Caco-2 (cell line): ENCODE results near the gene MBD5. TPM values are rescaled to one million over a fixed set of nuclear protein-coding genes. Genes with fewer than 3 reads are reported as not detected.

Experiments used
- BruUV-seq: library from RNA; stranded (reverse); fragments of 400-500 nt; replicated peaks from 2 replicates; lab custom pipeline; 2021; lab: Mats Ljungman, UMichigan
- CTCF ChIA-PET: fragments of 300-600 bp; sonication (Branson Sonifier 250); formaldehyde crosslinking; loops from one replicate; lab custom pipeline; 2022; ENCODE audit warnings: antibody characterized with exemption; lab: Charles Lee
- POLR2A ChIA-PET: fragments of 300-600 bp; sonication (Branson Sonifier 250); formaldehyde crosslinking; loops from one replicate; lab custom pipeline; 2022; ENCODE audit warnings: antibody characterized with exemption; lab: Charles Lee
- DNase-seq, 2 experiments: peaks; one replicate each; pipeline versions ENCODE4 v3.0.0 to v3.0.0-alpha.2; 2020 to 2022
- H3K27me3 ChIP-seq: replicated peaks from 2 replicates; pipeline ENCODE4 v1.6.0; 2011; ENCODE audit warnings: low read length; ENCODE audit not compliant: control insufficient read depth, insufficient read depth
- H3K36me3 ChIP-seq: 2 replicates; pipeline ENCODE4 v1.5.1; 2011; ENCODE audit warnings: low read length; ENCODE audit not compliant: control insufficient read depth, insufficient read depth
- H3K4me1 ChIP-seq: fragments of 250-450 bp; sonication (Bioruptor Pico); 2 replicates; pipeline ENCODE4 v1.5.1; 2020; ENCODE audit warnings: mild to moderate bottlenecking
- H3K4me3 ChIP-seq: 2 replicates; pipeline ENCODE4 v1.5.1; 2011; ENCODE audit warnings: low read depth, mild to moderate bottlenecking, control low read depth, low read length
- H3K9me3 ChIP-seq: fragments of 250-450 bp; sonication (Bioruptor Pico); 2 replicates; pipeline ENCODE4 v1.5.1; 2020; ENCODE audit warnings: mild to moderate bottlenecking, moderate library complexity
- H3K27ac Mint-ChIP-seq: one replicate; pipeline ENCODE4 v1.8.0; 2022; ENCODE audit warnings: mixed read lengths; ENCODE audit not compliant: unreplicated experiment
- H3K27me3 Mint-ChIP-seq: one replicate; pipeline ENCODE4 v1.8.0; 2022; ENCODE audit warnings: mixed read lengths; ENCODE audit not compliant: insufficient read depth, unreplicated experiment
- H3K36me3 Mint-ChIP-seq: one replicate; pipeline ENCODE4 v1.8.0; 2022; ENCODE audit warnings: mild to moderate bottlenecking, mixed read lengths; ENCODE audit not compliant: insufficient read depth, unreplicated experiment
- H3K4me1 Mint-ChIP-seq: one replicate; pipeline ENCODE4 v1.8.0; 2022; ENCODE audit warnings: low read depth, mixed read lengths; ENCODE audit not compliant: unreplicated experiment
- H3K4me3 Mint-ChIP-seq: one replicate; pipeline ENCODE4 v1.8.0; 2022; ENCODE audit warnings: mild to moderate bottlenecking, moderate library complexity, mixed read lengths; ENCODE audit not compliant: unreplicated experiment
- H3K9me3 Mint-ChIP-seq: one replicate; pipeline ENCODE4 v1.8.0; 2022; ENCODE audit warnings: mixed read lengths; ENCODE audit not compliant: unreplicated experiment
- intact Hi-C: fragments of 100-400 bp; cut with micrococcal nuclease; formaldehyde crosslinking; loops from one replicate; pipeline ENCODE4 v1.10.0; 2022; ENCODE audit not compliant: unreplicated experiment
- total RNA-seq: library from RNA; stranded (reverse); gene quantifications from 2 replicates; pipeline ENCODE4 v1.2.3, GENCODE V29; 2022
- TF ChIP-seq, protein P1 (sequence below), 2 experiments: fragments of 200-600 bp in 1 of 2; IDR thresholded peaks; 1 replicate in 1 of 2; 2 replicates in 1 of 2; pipeline versions ENCODE4 v1.5.1 to v1.8.0; 2011 to 2022; ENCODE audit warnings: antibody characterized with exemption in 1 of 2, control low read depth in 1 of 2, inconsistent platforms in 1 of 2, low read depth in 1 of 2, low read length in 1 of 2, mild to moderate bottlenecking in 1 of 2, moderate library complexity in 1 of 2; ENCODE audit not compliant: insufficient read depth in 1 of 2, severe bottlenecking in 1 of 2, unreplicated experiment in 1 of 2

Gene MBD5
- total RNA-seq, 1 experiment from 2014 or later: 23.7 TPM

DNA sequence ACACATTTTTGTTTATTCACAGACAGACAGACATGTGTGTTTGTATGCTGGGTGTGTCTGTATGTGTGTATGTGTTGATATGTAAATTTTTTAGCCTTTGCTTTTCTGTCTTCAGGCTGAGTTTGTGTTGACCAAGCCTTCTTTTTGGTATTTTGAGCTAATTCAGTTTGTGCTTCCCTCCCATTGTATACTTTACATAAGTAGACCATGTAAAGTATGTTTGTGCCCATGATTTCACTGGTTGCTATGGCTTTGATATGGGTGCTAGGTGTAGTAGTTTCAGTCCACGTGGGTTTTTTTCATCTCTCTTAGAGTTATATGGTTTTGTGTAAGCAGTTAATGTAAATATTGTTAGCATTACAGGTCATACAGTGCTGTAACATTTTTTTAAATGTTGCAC lies 494.2 kb downstream of the MBD5 start:
- no peak overlapping the region for H3K4me3 Mint-ChIP-seq
- no peaks in the 10 kb centered on the region for H3K9me3 Mint-ChIP-seq
- H3K36me3 Mint-ChIP-seq: no peaks in the 10 kb centered on the region
- TF ChIP-seq, protein P1, sequence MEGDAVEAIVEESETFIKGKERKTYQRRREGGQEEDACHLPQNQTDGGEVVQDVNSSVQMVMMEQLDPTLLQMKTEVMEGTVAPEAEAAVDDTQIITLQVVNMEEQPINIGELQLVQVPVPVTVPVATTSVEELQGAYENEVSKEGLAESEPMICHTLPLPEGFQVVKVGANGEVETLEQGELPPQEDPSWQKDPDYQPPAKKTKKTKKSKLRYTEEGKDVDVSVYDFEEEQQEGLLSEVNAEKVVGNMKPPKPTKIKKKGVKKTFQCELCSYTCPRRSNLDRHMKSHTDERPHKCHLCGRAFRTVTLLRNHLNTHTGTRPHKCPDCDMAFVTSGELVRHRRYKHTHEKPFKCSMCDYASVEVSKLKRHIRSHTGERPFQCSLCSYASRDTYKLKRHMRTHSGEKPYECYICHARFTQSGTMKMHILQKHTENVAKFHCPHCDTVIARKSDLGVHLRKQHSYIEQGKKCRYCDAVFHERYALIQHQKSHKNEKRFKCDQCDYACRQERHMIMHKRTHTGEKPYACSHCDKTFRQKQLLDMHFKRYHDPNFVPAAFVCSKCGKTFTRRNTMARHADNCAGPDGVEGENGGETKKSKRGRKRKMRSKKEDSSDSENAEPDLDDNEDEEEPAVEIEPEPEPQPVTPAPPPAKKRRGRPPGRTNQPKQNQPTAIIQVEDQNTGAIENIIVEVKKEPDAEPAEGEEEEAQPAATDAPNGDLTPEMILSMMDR (IDR thresholded peaks at IDR 0.05; ENCODE audit: insufficient read depth in 1 of 2, low read depth in 1 of 2, low read length in 1 of 2, severe bottlenecking in 1 of 2, unreplicated experiment in 1 of 2): no peak
- Histone ChIP-seq H3K27me3 (no peaks in the 10 kb centered on the region), H3K4me3 (no peak overlapping the region), H3K36me3 (no peaks in the 10 kb centered on the region), H3K4me1 (no peaks in the 10 kb centered on the region), H3K9me3 (no peaks in the 10 kb centered on the region)
- no peak overlapping the region for H3K27ac Mint-ChIP-seq
- ChIA-PET CTCF (no interaction called here), POLR2A (no interaction called here)
- no TSS peak for BruUV-seq
- intact Hi-C loops: no loop called here
- H3K27me3 Mint-ChIP-seq: no peaks in the 10 kb centered on the region
- no peaks in the 10 kb centered on the region for H3K4me1 Mint-ChIP-seq
- DNase-seq: no peak

DNA sequence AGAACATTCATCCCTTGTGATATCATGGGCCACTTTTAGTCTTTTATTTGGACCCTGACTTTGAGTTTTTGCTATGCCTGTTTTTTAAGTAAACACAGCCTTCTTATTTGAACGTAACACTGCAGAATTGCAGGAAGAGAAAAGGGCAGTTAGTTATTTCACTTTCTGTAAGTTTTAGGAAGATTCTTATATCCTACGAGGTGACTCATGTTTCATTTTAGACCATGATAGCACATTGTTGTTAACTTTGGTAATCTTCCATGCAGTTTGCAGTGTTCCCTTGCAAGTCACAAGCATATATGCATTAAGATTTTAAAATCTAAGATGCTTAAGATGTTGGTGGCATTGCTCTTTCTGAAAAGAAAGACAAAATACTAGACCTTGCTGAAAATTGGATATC lies 495.1 kb downstream of the MBD5 start:
- no TSS peak for BruUV-seq
- no peaks in the 10 kb centered on the region for H3K36me3 Mint-ChIP-seq
- no peak for DNase-seq
- POLR2A ChIA-PET: no interaction called here
- intact Hi-C loops: no loop called here
- Histone ChIP-seq H3K4me3 (no peak overlapping the region), H3K36me3 (no peaks in the 10 kb centered on the region), H3K4me1 (no peaks in the 10 kb centered on the region), H3K9me3 (no peaks in the 10 kb centered on the region), H3K27me3 (no peaks in the 10 kb centered on the region)
- CTCF ChIA-PET: no interaction called here
- H3K4me3 Mint-ChIP-seq: no peak overlapping the region
- no peaks in the 10 kb centered on the region for H3K4me1 Mint-ChIP-seq
- TF ChIP-seq, protein P1 (IDR thresholded peaks at IDR 0.05; ENCODE audit: insufficient read depth in 1 of 2, low read depth in 1 of 2, low read length in 1 of 2, severe bottlenecking in 1 of 2, unreplicated experiment in 1 of 2): no peak
- no peaks in the 10 kb centered on the region for H3K27me3 Mint-ChIP-seq
- H3K27ac Mint-ChIP-seq: no peak overlapping the region
- H3K9me3 Mint-ChIP-seq: no peaks in the 10 kb centered on the region

DNA sequence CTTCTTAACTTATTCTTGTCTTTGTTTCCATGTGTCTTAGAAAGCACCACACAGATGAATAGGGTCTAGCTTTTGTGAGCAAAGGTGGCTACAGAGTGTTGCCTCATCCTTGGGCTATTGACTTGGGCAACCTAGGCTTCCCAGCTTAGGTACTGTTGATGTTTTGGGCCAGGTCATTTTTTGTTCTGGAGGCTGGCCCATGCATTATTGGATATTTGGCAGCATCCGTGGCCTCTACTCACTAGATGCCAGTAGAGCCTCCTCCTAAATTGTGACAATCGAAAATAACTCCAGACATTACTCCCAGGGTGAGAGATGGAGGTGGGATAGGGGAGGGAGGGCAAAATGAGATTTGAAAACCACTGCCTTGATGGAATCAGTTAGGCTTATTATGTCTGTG lies 496.4 kb downstream of the MBD5 start:
- Histone ChIP-seq H3K27me3 (no peaks in the 10 kb centered on the region), H3K4me3 (no peak overlapping the region), H3K4me1 (no peaks in the 10 kb centered on the region), H3K36me3 (no peaks in the 10 kb centered on the region), H3K9me3 (no peaks in the 10 kb centered on the region)
- Mint-ChIP-seq H3K4me1 (no peaks in the 10 kb centered on the region), H3K9me3 (no peaks in the 10 kb centered on the region), H3K36me3 (no peaks in the 10 kb centered on the region), H3K27ac (no peak overlapping the region), H3K4me3 (no peak overlapping the region), H3K27me3 (no peaks in the 10 kb centered on the region)
- no TSS peak for BruUV-seq
- intact Hi-C loops: no loop called here
- DNase-seq: no peak
- CTCF ChIA-PET: interaction anchor here (0.9 kb wide), 1 partner anchor 500 kb away, joined by 3 read pairs; no protein-coding TSS in a partner anchor
- POLR2A ChIA-PET: no interaction called here
- TF ChIP-seq, protein P1 (IDR thresholded peaks at IDR 0.05; ENCODE audit: insufficient read depth in 1 of 2, low read depth in 1 of 2, low read length in 1 of 2, severe bottlenecking in 1 of 2, unreplicated experiment in 1 of 2): no peak
